ENCODE results near the gene SLC35B3. TPM values are rescaled to one million over a fixed set of nuclear protein-coding genes. Genes with fewer than 3 reads are reported as not detected.

SLC35B3 gene
- total and polyA plus RNA-seq, 9 of the 15 experiments (the other 6 are each of a cell fraction or from before 2014, with no cell fraction given): 7.6 to 19.1 (median 11.3) TPM

DNA sequence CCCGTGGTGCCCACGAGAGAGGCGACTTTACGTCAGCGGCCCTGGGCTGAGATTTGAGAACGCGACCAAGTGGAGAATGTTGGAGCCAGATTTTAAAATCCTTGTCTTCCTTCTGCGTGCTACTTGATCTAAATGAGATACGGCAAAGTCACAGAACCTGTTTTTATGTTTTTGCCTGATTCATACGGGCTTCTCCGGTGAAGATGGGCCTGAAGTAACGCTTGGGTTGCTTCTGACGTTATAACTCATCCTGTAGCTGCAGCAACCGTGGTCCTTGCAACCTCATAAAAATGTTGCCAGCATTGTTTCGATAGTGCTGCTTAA lies 462 bp upstream of the SLC35B3 start (continued):
- peak; percentile 61 to 72; a peak in 3 of 4 replicates for TF ChIP-seq KDM1A (IDR thresholded peaks at IDR 0.05)
- 0 out of 2 replicates have a peak, but pooled peaks have one; percentile 3 for TF ChIP-seq LCOR (CRISPR knock-in tag; IDR thresholded peaks at IDR 0.05)
- no peak for TF ChIP-seq PHF21A (IDR thresholded peaks at IDR 0.05; ENCODE audit: borderline replicate concordance, low read depth)
- no peak for TF ChIP-seq RHOXF2B (CRISPR knock-in tag; conservative IDR thresholded peaks at IDR 0.05)
- TF ChIP-seq PHF8 (IDR thresholded peaks at IDR 0.05; ENCODE audit: borderline replicate concordance, low read length): no peak
- TF ChIP-seq ZNF639 (CRISPR knock-in tag; conservative IDR thresholded peaks at IDR 0.05 in 1 of 2, IDR thresholded peaks at IDR 0.05 in 1 of 2): 0 out of 4 replicates have a peak, but pooled peaks of 1 of the 2 experiments have one; percentile 64
- TF ChIP-seq CHD1 (IDR thresholded peaks at IDR 0.05; ENCODE audit: low read length): no peak
- TF ChIP-seq ZNF184 (CRISPR knock-in tag; IDR thresholded peaks at IDR 0.05): no peak
- TF ChIP-seq, protein P1, sequence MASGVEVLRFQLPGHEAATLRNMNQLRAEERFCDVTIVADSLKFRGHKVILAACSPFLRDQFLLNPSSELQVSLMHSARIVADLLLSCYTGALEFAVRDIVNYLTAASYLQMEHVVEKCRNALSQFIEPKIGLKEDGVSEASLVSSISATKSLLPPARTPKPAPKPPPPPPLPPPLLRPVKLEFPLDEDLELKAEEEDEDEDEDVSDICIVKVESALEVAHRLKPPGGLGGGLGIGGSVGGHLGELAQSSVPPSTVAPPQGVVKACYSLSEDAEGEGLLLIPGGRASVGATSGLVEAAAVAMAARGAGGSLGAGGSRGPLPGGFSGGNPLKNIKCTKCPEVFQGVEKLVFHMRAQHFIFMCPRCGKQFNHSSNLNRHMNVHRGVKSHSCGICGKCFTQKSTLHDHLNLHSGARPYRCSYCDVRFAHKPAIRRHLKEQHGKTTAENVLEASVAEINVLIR (CRISPR knock-in tag; IDR thresholded peaks at IDR 0.05): 0 out of 2 replicates have a peak, but pooled peaks have one; percentile 17
- no peak for TF ChIP-seq EGR1 (conservative IDR thresholded peaks at IDR 0.05)
- no peak for TF ChIP-seq BACH1 (tag; IDR thresholded peaks at IDR 0.05)
- no peak for TF ChIP-seq HCFC1 (IDR thresholded peaks at IDR 0.05; ENCODE audit: low read depth, low read length)
- TF ChIP-seq ZNF780A (CRISPR knock-in tag; IDR thresholded peaks at IDR 0.05): no peak
- no peak for TF ChIP-seq POLR2A (conservative IDR thresholded peaks at IDR 0.05)
- no peak for TF ChIP-seq RCOR1 (IDR thresholded peaks at IDR 0.05; ENCODE audit: borderline replicate concordance in 1 of 2, low read depth in 2 of 2, low read length in 2 of 2)
- TF ChIP-seq, protein P2, sequence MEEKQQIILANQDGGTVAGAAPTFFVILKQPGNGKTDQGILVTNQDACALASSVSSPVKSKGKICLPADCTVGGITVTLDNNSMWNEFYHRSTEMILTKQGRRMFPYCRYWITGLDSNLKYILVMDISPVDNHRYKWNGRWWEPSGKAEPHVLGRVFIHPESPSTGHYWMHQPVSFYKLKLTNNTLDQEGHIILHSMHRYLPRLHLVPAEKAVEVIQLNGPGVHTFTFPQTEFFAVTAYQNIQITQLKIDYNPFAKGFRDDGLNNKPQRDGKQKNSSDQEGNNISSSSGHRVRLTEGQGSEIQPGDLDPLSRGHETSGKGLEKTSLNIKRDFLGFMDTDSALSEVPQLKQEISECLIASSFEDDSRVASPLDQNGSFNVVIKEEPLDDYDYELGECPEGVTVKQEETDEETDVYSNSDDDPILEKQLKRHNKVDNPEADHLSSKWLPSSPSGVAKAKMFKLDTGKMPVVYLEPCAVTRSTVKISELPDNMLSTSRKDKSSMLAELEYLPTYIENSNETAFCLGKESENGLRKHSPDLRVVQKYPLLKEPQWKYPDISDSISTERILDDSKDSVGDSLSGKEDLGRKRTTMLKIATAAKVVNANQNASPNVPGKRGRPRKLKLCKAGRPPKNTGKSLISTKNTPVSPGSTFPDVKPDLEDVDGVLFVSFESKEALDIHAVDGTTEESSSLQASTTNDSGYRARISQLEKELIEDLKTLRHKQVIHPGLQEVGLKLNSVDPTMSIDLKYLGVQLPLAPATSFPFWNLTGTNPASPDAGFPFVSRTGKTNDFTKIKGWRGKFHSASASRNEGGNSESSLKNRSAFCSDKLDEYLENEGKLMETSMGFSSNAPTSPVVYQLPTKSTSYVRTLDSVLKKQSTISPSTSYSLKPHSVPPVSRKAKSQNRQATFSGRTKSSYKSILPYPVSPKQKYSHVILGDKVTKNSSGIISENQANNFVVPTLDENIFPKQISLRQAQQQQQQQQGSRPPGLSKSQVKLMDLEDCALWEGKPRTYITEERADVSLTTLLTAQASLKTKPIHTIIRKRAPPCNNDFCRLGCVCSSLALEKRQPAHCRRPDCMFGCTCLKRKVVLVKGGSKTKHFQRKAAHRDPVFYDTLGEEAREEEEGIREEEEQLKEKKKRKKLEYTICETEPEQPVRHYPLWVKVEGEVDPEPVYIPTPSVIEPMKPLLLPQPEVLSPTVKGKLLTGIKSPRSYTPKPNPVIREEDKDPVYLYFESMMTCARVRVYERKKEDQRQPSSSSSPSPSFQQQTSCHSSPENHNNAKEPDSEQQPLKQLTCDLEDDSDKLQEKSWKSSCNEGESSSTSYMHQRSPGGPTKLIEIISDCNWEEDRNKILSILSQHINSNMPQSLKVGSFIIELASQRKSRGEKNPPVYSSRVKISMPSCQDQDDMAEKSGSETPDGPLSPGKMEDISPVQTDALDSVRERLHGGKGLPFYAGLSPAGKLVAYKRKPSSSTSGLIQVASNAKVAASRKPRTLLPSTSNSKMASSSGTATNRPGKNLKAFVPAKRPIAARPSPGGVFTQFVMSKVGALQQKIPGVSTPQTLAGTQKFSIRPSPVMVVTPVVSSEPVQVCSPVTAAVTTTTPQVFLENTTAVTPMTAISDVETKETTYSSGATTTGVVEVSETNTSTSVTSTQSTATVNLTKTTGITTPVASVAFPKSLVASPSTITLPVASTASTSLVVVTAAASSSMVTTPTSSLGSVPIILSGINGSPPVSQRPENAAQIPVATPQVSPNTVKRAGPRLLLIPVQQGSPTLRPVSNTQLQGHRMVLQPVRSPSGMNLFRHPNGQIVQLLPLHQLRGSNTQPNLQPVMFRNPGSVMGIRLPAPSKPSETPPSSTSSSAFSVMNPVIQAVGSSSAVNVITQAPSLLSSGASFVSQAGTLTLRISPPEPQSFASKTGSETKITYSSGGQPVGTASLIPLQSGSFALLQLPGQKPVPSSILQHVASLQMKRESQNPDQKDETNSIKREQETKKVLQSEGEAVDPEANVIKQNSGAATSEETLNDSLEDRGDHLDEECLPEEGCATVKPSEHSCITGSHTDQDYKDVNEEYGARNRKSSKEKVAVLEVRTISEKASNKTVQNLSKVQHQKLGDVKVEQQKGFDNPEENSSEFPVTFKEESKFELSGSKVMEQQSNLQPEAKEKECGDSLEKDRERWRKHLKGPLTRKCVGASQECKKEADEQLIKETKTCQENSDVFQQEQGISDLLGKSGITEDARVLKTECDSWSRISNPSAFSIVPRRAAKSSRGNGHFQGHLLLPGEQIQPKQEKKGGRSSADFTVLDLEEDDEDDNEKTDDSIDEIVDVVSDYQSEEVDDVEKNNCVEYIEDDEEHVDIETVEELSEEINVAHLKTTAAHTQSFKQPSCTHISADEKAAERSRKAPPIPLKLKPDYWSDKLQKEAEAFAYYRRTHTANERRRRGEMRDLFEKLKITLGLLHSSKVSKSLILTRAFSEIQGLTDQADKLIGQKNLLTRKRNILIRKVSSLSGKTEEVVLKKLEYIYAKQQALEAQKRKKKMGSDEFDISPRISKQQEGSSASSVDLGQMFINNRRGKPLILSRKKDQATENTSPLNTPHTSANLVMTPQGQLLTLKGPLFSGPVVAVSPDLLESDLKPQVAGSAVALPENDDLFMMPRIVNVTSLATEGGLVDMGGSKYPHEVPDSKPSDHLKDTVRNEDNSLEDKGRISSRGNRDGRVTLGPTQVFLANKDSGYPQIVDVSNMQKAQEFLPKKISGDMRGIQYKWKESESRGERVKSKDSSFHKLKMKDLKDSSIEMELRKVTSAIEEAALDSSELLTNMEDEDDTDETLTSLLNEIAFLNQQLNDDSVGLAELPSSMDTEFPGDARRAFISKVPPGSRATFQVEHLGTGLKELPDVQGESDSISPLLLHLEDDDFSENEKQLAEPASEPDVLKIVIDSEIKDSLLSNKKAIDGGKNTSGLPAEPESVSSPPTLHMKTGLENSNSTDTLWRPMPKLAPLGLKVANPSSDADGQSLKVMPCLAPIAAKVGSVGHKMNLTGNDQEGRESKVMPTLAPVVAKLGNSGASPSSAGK (IDR thresholded peaks at IDR 0.05): peak; percentile 18; the same call in 1 of the 2 replicates

All from K562 (cell line).